Endodermal cell (in vitro differentiated cells): ENCODE data around the gene SMIM43. TPM values are rescaled to one million over a fixed set of nuclear protein-coding genes. Genes with fewer than 3 reads are reported as not detected.

Experiments
- DNase-seq: peaks from one replicate; pipeline ENCODE4 v3.0.0-alpha.2; 2017
- H3K27ac ChIP-seq: 2 replicates; pipeline ENCODE4 v1.5.1; 2013; ENCODE audit warnings: mild to moderate bottlenecking, low read depth, low read length, moderate library complexity
- H3K27me3 ChIP-seq: 2 replicates; pipeline ENCODE4 v1.6.1; 2013; ENCODE audit warnings: mild to moderate bottlenecking, low read length, moderate library complexity; ENCODE audit not compliant: insufficient read depth, control insufficient read depth, poor library complexity, severe bottlenecking
- H3K36me3 ChIP-seq: 2 replicates; pipeline ENCODE4 v1.7.0; 2013; ENCODE audit warnings: mild to moderate bottlenecking, low read length, moderate library complexity; ENCODE audit not compliant: control insufficient read depth, insufficient read depth
- H3K4me1 ChIP-seq: one replicate; pipeline ENCODE4 v1.7.0; 2013; ENCODE audit warnings: low read length; ENCODE audit not compliant: control insufficient read depth, insufficient read depth
- H3K4me3 ChIP-seq: 2 replicates; pipeline ENCODE4 v1.5.1; 2013; ENCODE audit warnings: mild to moderate bottlenecking, low read length, moderate library complexity
- H3K9ac ChIP-seq: 2 replicates; pipeline ENCODE4 v1.6.1; 2013; ENCODE audit warnings: mild to moderate bottlenecking, low read length, moderate library complexity; ENCODE audit not compliant: poor library complexity, severe bottlenecking; ENCODE audit errors: extremely low read depth
- H3K9me3 ChIP-seq: 2 replicates; pipeline ENCODE4 v1.6.1; 2013; ENCODE audit warnings: mild to moderate bottlenecking, low read length, moderate library complexity; ENCODE audit not compliant: control insufficient read depth
- H3K27ac Mint-ChIP-seq: 2 replicates; pipeline ENCODE4 v1.8.0; 2020; ENCODE audit warnings: mixed read lengths
- H3K27me3 Mint-ChIP-seq: 2 replicates; pipeline ENCODE4 v1.8.0; 2021; ENCODE audit warnings: mild to moderate bottlenecking, mixed read lengths; ENCODE audit not compliant: insufficient read depth
- H3K36me3 Mint-ChIP-seq: 2 replicates; pipeline ENCODE4 v1.8.0; 2020; ENCODE audit warnings: low read depth, mixed read lengths
- H3K4me1 Mint-ChIP-seq: 2 replicates; pipeline ENCODE4 v1.8.0; 2020; ENCODE audit warnings: mixed read lengths
- H3K4me3 Mint-ChIP-seq: 2 replicates; pipeline ENCODE4 v1.8.0; 2020; ENCODE audit warnings: mild to moderate bottlenecking, moderate library complexity, mixed read lengths
- H3K9me3 Mint-ChIP-seq: 2 replicates; pipeline ENCODE4 v1.8.0; 2020; ENCODE audit warnings: mild to moderate bottlenecking, mixed read lengths
- WGBS, 2 experiments: methylation state at CpG; one replicate each; pipeline versions ENCODE4 v1.1.5 to v1.1.7; 2013; ENCODE audit warnings: missing lambda C conversion rate in 2 of 2, mixed read lengths in 1 of 2; ENCODE audit not compliant: insufficient coverage in 1 of 2, insufficient read length in 1 of 2; 5-methylcytosine and 5-hydroxymethylcytosine counted together
- long read RNA-seq, 4 experiments: library from polyadenylated mRNA in 2 of 4; library from RNA in 1 of 4; library from capped mRNA in 1 of 4; stranded (forward) in 3 of 4; unstranded in 1 of 4; transcript quantifications; one replicate each; pipeline ENCODE4 v2.0.0, GENCODE V29; 2020 to 2021; ENCODE audit warnings: inconsistent platforms in 1 of 4
- polyA plus RNA-seq, 2 experiments: library from polyadenylated mRNA; stranded (reverse); fragments of 50-300 nt; gene quantifications; one replicate each; pipeline ENCODE4 v1.2.3, GENCODE V29; 2013
- total RNA-seq, 2 donors: library from RNA; stranded (reverse); fragmentation: NEBNext Ultra II Directional in 1 of 2; extraction: Animal tissue kit (Norgen Biotek cat#: 25700) in 1 of 2; gene quantifications; 2 replicates in 1 of 2; 3 replicates in 1 of 2; pipeline ENCODE4 v1.2.1, GENCODE V29; 2021
- TF ChIP-seq, protein P1 (sequence below): fragments of 200-600 bp; sonication (generic); conservative IDR thresholded peaks from 2 replicates; pipeline ENCODE4 v1.5.0; 2021; ENCODE audit warnings: antibody characterized with exemption, mild to moderate bottlenecking

SMIM43 gene
- not detected for total RNA-seq
- polyA plus RNA-seq (2013, experiment 1 of 2), result 0.39 TPM
- not detected for polyA plus RNA-seq (2013, experiment 2 of 2)
- long read RNA-seq, experiment 1, result 0 reads
- long read RNA-seq, experiment 2, result 0 reads
- long read RNA-seq, experiment 3, result 0 reads
- long read RNA-seq, experiment 4, result 0 reads

DNA sequence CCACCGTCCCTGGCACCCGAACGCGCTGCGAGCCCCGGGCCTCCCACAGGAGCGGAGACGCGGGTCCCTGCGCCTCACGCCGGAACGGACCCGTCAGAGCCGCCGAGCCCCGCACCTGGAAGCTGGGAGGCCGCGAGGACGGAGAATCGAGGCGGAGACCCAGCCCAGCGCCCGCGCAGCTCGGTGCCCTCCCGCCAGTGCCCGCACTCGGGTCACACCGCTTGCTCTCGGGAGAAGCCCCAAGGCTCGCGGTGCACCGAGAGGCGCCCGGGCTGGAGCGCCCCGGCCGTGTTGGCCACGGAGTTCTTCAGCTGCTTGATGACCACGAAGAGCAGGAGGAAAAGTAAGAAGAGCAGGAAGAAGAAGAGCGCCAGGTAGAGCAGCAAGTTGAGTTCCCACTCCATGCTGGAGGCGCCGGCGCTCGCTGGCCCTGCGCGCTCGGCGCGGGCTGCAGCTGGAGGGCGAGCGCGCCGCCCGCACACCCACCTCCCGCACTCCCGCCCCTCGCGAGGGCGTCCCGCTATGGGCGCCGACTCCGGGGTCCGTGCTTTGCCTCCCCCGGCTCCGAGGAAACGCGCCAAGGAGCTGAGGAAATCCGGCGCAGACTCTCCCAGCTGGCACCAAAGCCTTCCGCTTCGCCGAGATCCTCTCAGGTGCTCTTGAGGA, at the start of gene SMIM43:
TSS of gene SMIM43 (minus strand) at position 463 of the 666 bp plus-strand sequence. CDS start at position 404, 59 bp downstream.
- H3K9me3 ChIP-seq, result no peaks in the 10 kb centered on the region
- Mint-ChIP-seq H3K4me3 (peak within 1 kb of the TSS; percentile 61), H3K27me3 (peaks cover 92% of the 10 kb centered on the region), H3K9me3 (no peaks in the 10 kb centered on the region), H3K36me3 (no peaks in the 10 kb centered on the region), H3K4me1 (peaks cover 14% of the 10 kb centered on the region), H3K27ac (no peak within 1 kb of the TSS)
- peak within 1 kb of the TSS; percentile 1 for H3K9ac ChIP-seq
- TF ChIP-seq, protein P1, sequence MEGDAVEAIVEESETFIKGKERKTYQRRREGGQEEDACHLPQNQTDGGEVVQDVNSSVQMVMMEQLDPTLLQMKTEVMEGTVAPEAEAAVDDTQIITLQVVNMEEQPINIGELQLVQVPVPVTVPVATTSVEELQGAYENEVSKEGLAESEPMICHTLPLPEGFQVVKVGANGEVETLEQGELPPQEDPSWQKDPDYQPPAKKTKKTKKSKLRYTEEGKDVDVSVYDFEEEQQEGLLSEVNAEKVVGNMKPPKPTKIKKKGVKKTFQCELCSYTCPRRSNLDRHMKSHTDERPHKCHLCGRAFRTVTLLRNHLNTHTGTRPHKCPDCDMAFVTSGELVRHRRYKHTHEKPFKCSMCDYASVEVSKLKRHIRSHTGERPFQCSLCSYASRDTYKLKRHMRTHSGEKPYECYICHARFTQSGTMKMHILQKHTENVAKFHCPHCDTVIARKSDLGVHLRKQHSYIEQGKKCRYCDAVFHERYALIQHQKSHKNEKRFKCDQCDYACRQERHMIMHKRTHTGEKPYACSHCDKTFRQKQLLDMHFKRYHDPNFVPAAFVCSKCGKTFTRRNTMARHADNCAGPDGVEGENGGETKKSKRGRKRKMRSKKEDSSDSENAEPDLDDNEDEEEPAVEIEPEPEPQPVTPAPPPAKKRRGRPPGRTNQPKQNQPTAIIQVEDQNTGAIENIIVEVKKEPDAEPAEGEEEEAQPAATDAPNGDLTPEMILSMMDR, result no peak
- H3K36me3 ChIP-seq, result no peaks in the 10 kb centered on the region
- H3K27ac ChIP-seq, result no peak within 1 kb of the TSS
- H3K4me3 ChIP-seq, result peak within 1 kb of the TSS; percentile 80
- no peaks in the 10 kb centered on the region for H3K4me1 ChIP-seq
- peaks cover 95% of the 10 kb centered on the region for H3K27me3 ChIP-seq
- DNase-seq, result peak; percentile 84
- 0% methylated on average over 1 to 75 of the region's 75 CpGs for WGBS, 2 experiments

DNA sequence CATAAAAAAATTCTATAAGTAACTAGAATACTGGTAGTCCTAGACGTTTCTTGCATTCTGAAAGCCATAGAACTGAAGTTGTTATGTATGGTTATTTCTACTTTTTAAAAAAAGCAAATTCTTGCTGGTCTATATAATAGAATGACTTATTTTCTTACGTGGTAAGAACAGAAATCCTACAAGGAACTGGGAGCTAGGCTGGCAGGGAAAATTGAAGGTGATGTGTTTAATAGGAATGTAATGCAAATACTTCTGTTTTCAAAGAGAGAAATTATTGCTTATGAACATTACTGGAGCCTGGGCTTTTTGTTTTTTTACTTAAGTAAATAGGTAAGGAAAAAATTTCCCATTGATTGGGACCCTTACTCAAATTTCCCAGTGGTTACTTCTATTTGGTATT, 49.8 kb upstream of the SMIM43 start:
- Mint-ChIP-seq H3K9me3 (no peaks in the 10 kb centered on the region), H3K27ac (no peak overlapping the region), H3K4me1 (no peaks in the 10 kb centered on the region), H3K36me3 (peaks cover 52% of the 10 kb centered on the region), H3K27me3 (no peaks in the 10 kb centered on the region), H3K4me3 (no peak overlapping the region)
- 92 to 100% methylated on average over 1 to 2 of the region's 2 CpGs for WGBS, 2 experiments
- Histone ChIP-seq H3K27me3 (no peaks in the 10 kb centered on the region), H3K27ac (no peak overlapping the region), H3K4me1 (no peaks in the 10 kb centered on the region), H3K4me3 (no peak overlapping the region), H3K9ac (no peak overlapping the region), H3K9me3 (no peaks in the 10 kb centered on the region), H3K36me3 (peaks cover 92% of the 10 kb centered on the region)
- no peak for DNase-seq
- TF ChIP-seq, protein P1, result no peak

DNA sequence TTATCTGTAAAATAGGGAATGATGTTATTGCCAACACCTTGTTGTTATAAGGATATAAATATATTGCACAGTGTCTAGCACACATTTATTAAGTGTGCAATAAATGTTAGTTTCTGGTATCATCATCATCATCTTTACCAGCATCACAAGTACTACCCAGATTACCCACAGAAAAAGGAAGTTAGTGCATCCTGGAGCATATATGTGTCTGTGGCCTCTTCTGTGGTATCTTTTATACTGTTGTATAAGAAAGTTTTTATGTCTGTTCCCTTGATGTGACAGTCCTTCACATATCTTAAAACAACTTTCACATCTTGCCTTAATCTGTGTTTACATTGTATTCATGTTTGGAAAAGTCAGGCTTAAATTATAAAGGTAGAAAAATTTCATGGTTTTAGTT, 46.2 kb upstream of the SMIM43 start:
- no peak overlapping the region for H3K9ac ChIP-seq
- peaks cover 90% of the 10 kb centered on the region for H3K36me3 ChIP-seq
- no peaks in the 10 kb centered on the region for H3K4me1 ChIP-seq
- no peaks in the 10 kb centered on the region for H3K27me3 ChIP-seq
- Mint-ChIP-seq H3K27me3 (no peaks in the 10 kb centered on the region), H3K36me3 (peaks cover 45% of the 10 kb centered on the region), H3K27ac (no peak overlapping the region), H3K4me1 (no peaks in the 10 kb centered on the region), H3K9me3 (no peaks in the 10 kb centered on the region), H3K4me3 (no peak overlapping the region)
- no peak for DNase-seq
- no peak overlapping the region for H3K4me3 ChIP-seq
- no peaks in the 10 kb centered on the region for H3K9me3 ChIP-seq
- TF ChIP-seq, protein P1, result no peak
- no peak overlapping the region for H3K27ac ChIP-seq
